Measurements from ENCODE around the gene ZNF350.
"Not testable (repeated sequence)": the region's sequence is repeated elsewhere in the genome, so short reads cannot be mapped to it uniquely, and the experiment has no call there.

The ZNF350 gene

DNA sequence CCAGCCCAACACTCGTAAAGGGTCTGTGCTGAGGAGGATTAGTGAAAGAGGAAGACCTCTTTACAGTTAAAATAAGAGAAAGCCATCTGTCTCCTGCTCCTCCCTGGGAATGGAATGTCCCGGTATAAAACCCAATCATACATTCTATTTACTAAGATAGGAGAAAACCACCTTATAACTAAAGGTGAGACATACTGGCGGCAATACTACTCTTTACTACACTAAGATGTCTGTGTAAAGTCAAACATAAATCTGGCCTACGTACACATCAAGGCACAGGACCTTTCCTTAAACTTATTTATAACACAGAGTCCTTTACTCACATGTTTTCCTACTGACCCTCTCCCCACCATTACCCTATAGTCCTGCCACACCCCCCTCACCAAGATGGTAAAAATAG is 3.3 kb downstream of the ZNF350 start:
- no peak for DNase-seq (ENCODE audit: low read depth)
- TF ChIP-seq, protein P1, sequence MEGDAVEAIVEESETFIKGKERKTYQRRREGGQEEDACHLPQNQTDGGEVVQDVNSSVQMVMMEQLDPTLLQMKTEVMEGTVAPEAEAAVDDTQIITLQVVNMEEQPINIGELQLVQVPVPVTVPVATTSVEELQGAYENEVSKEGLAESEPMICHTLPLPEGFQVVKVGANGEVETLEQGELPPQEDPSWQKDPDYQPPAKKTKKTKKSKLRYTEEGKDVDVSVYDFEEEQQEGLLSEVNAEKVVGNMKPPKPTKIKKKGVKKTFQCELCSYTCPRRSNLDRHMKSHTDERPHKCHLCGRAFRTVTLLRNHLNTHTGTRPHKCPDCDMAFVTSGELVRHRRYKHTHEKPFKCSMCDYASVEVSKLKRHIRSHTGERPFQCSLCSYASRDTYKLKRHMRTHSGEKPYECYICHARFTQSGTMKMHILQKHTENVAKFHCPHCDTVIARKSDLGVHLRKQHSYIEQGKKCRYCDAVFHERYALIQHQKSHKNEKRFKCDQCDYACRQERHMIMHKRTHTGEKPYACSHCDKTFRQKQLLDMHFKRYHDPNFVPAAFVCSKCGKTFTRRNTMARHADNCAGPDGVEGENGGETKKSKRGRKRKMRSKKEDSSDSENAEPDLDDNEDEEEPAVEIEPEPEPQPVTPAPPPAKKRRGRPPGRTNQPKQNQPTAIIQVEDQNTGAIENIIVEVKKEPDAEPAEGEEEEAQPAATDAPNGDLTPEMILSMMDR (conservative IDR thresholded peaks at IDR 0.05; ENCODE audit: control insufficient read depth, insufficient read depth, low read depth, low read length): no peak
- H3K4me3 ChIP-seq (ENCODE audit: control insufficient read depth, low read depth, low read length): no peak overlapping the region

DNA sequence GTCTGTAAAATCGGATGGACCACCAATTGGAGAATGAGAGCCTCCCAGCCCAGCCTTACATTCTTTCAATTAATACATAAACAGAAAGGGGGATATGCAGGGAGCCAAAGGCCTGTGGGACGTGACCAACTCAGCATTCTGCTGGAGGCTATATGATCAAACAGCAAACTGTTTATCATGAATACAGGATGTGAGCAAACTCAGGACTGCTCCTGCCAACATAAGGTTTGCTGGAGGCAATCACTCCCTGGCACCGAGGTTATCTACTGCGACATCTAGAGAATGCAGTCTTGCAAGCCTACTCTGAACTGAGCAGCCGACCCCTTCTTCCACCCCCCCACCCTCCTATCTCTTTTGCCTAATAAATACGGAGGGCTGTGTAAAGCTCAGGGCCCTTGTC is 5.7 kb downstream of the ZNF350 start:
- not testable (repeated sequence) for H3K4me3 ChIP-seq (ENCODE audit: control insufficient read depth, low read depth, low read length); DNase-seq (ENCODE audit: low read depth)

DNA sequence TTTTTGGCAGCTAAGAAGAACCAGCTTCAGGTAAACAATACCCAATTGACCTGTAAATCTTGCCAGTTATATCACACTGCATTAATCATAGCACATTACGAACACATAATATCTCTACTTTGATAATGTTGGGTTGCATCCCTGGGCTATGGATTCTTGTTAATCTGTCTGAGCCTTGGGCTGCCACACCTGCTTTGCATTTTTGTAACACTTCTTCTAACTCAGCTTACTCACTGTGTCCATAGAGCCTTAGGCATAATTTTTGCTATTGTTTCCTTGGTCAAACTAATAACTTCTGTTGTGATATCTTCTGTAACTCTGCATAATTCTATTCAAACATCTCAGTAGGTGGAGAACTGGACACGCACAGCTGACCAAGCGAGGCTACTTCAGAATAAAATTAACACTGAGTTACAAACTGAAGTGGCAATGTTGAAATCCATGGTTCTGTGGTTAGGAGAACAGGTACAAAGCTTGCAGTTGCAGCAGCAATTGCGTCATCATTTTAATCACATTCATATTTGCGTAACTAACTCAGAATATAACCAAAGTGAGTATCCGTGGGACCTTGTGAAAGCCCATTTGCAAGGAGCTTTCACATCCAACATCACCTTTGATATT is 6.4 kb downstream of the ZNF350 start:
- no peak overlapping the region for H3K4me3 ChIP-seq (ENCODE audit: control insufficient read depth, low read depth, low read length)
- TF ChIP-seq, protein P1 (conservative IDR thresholded peaks at IDR 0.05; ENCODE audit: control insufficient read depth, insufficient read depth, low read depth, low read length): no peak
- peak; percentile 25 for DNase-seq (ENCODE audit: low read depth)

DNA sequence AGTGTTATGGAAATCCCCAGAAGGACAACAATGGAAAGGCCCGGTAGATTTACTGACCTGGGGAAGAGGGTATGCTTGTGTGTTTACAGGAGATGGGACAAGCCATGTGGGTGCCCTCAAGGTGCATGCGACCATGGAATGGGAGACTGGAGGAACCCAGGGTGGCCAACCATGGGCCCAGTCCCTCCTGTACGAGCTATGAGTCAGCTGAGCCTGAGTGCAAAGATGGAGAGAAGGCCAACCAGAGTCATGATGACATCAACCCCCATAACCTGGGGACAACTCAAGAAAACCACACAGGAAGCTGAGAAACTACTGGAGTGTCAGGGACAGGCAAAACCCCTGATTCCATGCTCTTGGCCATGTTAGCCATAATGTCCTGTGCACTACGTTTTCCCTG is 7.8 kb downstream of the ZNF350 start:
- DNase-seq (ENCODE audit: low read depth): no peak
- no peak overlapping the region for H3K4me3 ChIP-seq (ENCODE audit: control insufficient read depth, low read depth, low read length)
- TF ChIP-seq, protein P1 (conservative IDR thresholded peaks at IDR 0.05; ENCODE audit: control insufficient read depth, insufficient read depth, low read depth, low read length): no peak

DNA sequence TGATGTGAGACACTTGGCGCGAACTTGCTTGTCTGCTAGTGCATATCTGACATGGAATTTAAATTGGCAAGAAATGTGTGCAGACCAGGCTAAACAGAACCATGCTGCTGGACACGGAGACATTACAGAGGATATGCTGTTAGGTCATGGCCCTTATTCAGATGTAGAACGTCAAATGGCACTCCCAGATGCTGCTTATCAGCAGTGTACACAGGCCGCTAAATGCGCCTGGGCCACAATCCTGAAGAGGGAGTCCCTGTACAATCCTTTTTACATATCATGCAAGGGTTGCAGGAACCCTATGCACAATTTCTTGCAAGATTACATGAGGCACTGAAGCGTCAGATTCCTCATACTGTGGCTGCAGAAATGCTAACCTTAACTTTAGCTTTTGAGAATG is 9.3 kb downstream of the ZNF350 start:
- no peak overlapping the region for H3K4me3 ChIP-seq (ENCODE audit: control insufficient read depth, low read depth, low read length)
- no peak for DNase-seq (ENCODE audit: low read depth)
- TF ChIP-seq, protein P1 (conservative IDR thresholded peaks at IDR 0.05; ENCODE audit: control insufficient read depth, insufficient read depth, low read depth, low read length): no peak

DNA sequence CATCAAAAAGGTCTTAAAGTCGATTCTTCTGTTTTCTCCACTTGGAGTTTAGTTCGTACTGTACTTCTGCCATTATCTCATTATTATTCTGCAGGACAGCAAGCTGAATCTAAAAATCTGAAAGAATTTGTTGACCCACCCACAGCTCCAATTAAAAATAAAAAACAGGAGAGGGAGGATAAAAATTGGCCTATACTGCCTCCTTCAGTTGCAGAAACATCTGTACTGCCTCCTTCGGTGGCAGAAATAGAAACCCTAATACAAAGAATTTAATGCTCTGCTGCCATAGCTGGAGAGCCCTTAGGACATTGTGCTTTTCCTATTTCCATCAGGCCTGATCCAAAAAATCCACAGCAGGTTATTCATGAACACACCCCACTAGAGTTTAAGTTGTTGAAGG is 9.8 kb downstream of the ZNF350 start:
- no peak overlapping the region for H3K4me3 ChIP-seq (ENCODE audit: control insufficient read depth, low read depth, low read length)
- DNase-seq (ENCODE audit: low read depth): no peak
- TF ChIP-seq, protein P1 (conservative IDR thresholded peaks at IDR 0.05; ENCODE audit: control insufficient read depth, insufficient read depth, low read depth, low read length): no peak

DNA sequence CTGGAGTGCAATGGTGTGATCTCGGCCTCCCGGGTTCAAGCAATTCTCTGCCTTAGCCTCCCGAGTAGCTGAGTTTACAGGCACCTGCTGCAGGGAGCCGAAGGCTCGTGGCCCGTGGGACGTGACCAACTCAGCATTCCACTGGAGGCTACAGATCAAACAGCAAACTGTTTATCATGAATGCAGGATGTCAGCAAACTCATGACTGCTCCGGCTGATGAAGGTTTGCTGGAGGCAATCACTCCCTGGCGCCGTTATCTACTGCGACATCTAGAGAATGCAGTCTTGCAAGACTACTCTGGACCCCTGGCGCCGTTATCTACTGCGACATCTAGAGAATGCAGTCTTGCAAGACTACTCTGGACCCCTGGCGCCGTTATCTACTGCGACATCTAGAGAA is 10.9 kb downstream of the ZNF350 start:
- H3K4me3 ChIP-seq (ENCODE audit: control insufficient read depth, low read depth, low read length); DNase-seq (ENCODE audit: low read depth): not testable (repeated sequence)

DNA sequence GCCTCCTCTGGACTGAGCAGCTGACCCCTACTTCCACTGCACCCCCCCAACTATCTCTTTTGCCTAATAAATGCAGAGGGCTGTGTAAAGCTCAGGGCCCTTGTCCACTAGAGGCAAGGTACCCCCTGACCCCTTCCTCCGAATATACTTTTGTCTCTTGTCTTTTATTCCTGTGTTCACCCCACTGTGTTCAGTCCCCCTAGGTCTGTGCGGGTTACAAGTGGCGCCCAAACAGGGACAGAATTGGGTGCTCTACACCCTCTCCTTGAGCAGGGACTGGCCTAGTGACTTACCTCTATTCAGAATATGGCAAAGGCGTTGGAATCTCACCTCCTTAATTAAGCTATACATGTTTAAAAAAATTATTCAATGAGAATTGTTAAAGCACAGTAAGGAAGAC is 15.0 kb downstream of the ZNF350 start:
- DNase-seq (ENCODE audit: low read depth): peak; percentile 21
- H3K4me3 ChIP-seq (ENCODE audit: control insufficient read depth, low read depth, low read length): no peak overlapping the region
- TF ChIP-seq, protein P1 (conservative IDR thresholded peaks at IDR 0.05; ENCODE audit: control insufficient read depth, insufficient read depth, low read depth, low read length): no peak

All from fibroblast of mammary gland (primary cell).